Naive B cell (primary cell): ENCODE results near the gene THADA. TPM values are rescaled to one million over a fixed set of nuclear protein-coding genes. Genes with fewer than 3 reads are reported as not detected.

Experiments
- ATAC-seq, 2 donors: fragments of 150-1000 bp; cut with Tn5 transposase; 2 replicates each; pipeline ENCODE4 v1.10.0; 2021; ENCODE audit warnings: low read depth in 2 of 2, mild to moderate bottlenecking in 2 of 2, moderate library complexity in 2 of 2
- DNase-seq: peaks from one replicate; pipeline ENCODE4 v3.0.0; 2022
- H3K27ac Mint-ChIP-seq, 6 donors: one replicate each; pipeline ENCODE4 v1.8.0; 2020 to 2022; ENCODE audit warnings: mild to moderate bottlenecking in 6 of 6, mixed read lengths in 6 of 6, moderate library complexity in 5 of 6, inconsistent platforms in 2 of 6
- H3K27me3 Mint-ChIP-seq, 3 donors: one replicate each; pipeline ENCODE4 v1.8.0; 2021 to 2022; ENCODE audit warnings: mixed read lengths in 3 of 3, mild to moderate bottlenecking in 1 of 3
- H3K36me3 Mint-ChIP-seq, 2 donors: one replicate each; pipeline ENCODE4 v1.8.0; 2020 to 2022; ENCODE audit warnings: mixed read lengths in 2 of 2, inconsistent platforms in 1 of 2, mild to moderate bottlenecking in 1 of 2
- H3K4me1 Mint-ChIP-seq, 3 donors: one replicate each; pipeline ENCODE4 v1.8.0; 2020 to 2022; ENCODE audit warnings: mixed read lengths in 3 of 3, inconsistent platforms in 1 of 3, mild to moderate bottlenecking in 1 of 3, moderate library complexity in 1 of 3
- H3K4me3 Mint-ChIP-seq, 8 donors: one replicate each; pipeline ENCODE4 v1.8.0; 2020 to 2022; ENCODE audit warnings: mild to moderate bottlenecking in 8 of 8, mixed read lengths in 8 of 8, moderate library complexity in 8 of 8, inconsistent platforms in 2 of 8
- H3K9me3 Mint-ChIP-seq, 7 donors: one replicate each; pipeline ENCODE4 v1.8.0; 2020 to 2022; ENCODE audit warnings: mixed read lengths in 7 of 7, mild to moderate bottlenecking in 5 of 7, inconsistent platforms in 2 of 7, moderate library complexity in 1 of 7
- polyA plus RNA-seq, 6 donors: library from polyadenylated mRNA; unstranded; fragments of 300-500 nt; fragmentation: Illumina TruSeq; gene quantifications; one replicate each; pipeline ENCODE4 v1.2.3, GENCODE V29; 2021; ENCODE audit warnings: low read depth in 6 of 6

Gene THADA
- polyA plus RNA-seq, 6 donors from 2014 or later = 8.3 to 20.2 (median 13.0) TPM

DNA sequence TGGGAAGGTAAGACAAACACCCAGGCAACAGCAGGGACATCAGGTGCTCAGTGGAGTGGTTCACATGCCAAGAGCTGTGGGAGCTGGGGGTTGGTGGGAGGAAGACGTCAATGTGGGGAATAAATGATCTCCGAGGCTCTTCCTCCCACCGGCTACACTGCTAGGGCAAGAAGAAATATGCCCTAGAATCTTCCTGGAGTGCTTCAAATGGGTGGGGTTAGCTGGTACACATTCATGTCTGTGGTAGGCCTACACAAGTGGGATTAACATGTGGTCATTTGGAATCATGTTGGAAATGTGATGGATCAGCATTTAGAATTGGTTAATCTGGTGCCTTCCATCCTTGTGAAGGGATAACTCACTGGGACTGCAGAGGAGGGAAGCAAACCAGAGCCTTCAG is 357.0 kb downstream of the THADA start:
- no peak for DNase-seq

DNA sequence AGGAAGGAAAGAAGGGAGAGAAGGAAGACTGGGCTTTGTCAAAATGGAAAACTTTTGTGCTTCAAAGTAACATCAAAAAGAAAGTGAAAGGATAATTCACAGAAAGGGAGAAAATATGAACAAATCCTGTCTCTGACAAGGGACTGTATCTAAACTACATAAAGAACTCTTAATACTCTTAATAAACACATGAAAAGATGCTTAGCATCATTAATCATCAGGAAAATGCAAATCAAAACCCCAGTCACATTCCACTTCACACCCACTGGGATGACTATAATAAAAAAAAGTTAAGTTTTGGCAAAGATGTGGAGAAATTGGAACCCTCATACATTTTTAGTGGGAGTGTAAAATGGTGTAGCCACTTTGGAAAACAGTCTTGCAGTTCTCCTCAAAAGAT is 357.7 kb downstream of the THADA start:
- peak overlapping the region in 3 of 8 donors; percentile 50 to 86 (median 82) for H3K4me3 Mint-ChIP-seq
- no peaks in the 10 kb centered on the region for H3K36me3 Mint-ChIP-seq
- H3K4me1 Mint-ChIP-seq = peaks cover 38 to 74% (median 53%) of the 10 kb centered on the region in 3 donors
- DNase-seq (no peak), ATAC-seq (no peak)
- H3K9me3 Mint-ChIP-seq = no peaks in the 10 kb centered on the region
- H3K27ac Mint-ChIP-seq = peak overlapping the region in 4 of 6 donors; percentile 31 to 82 (median 63)
- no peaks in the 10 kb centered on the region for H3K27me3 Mint-ChIP-seq

More for the DNA sequence above, 357.0 kb downstream of the THADA start:
- H3K27me3 Mint-ChIP-seq = no peaks in the 10 kb centered on the region
- no peaks in the 10 kb centered on the region for H3K36me3 Mint-ChIP-seq
- H3K4me3 Mint-ChIP-seq = peak overlapping the region in 1 of 8 donors; percentile 75
- peaks cover 35 to 68% (median 46%) of the 10 kb centered on the region in 3 donors for H3K4me1 Mint-ChIP-seq
- no peak for ATAC-seq
- H3K9me3 Mint-ChIP-seq = no peaks in the 10 kb centered on the region
- peak overlapping the region in 4 of 6 donors; percentile 12 to 58 (median 36) for H3K27ac Mint-ChIP-seq

DNA sequence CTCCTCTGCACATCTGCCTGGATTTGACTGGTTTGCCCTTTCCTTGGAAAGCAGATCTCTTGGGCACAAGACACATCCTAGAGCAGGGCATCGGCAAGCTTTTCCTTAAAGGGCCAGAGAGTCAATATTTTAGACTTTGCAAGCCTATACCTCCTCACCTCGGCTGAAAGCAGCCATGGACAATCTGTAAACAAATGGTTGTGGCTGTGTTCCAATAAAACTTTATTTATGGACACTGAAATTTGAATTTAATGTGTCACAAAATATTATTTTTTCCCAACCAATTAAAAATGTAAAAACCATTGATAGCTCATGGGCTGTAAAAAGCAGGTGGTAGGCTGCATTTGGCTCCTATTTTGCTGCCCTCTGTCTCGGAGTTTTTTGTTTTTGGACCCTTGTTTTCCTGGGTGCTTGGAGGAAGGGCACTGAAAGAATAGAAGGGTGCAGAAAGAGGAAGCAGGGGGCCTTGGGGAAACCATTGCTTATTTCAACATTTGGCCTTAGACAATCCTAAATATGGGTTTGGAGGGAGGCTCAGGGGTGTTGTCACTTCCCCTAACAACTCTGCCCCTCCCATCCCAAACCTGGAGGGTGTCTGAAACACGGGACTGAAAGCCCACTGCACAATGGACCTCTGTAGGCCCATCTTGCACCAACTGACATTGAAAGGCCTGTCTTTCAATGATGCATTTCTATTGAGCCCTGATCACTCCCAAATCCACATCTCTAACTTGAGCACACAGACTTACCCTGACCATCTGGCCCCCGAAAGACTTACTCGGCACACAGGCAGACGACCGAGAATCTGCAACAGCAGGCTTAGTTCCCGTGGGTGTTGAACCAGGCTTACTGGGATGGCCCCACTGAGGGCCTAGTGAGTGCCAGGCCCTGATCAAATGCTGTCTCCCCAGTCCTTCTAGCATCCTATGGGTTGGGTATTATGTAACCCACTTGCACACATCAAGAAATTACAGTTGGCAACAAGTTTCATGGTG is 362.3 kb downstream of the THADA start:
- peaks cover 5 to 8% of the 10 kb centered on the region in 2 donors for H3K36me3 Mint-ChIP-seq
- no peaks in the 10 kb centered on the region for H3K27me3 Mint-ChIP-seq
- H3K27ac Mint-ChIP-seq = peak overlapping the region in 2 of 6 donors; percentile 80 to 88
- peaks cover 25 to 62% (median 52%) of the 10 kb centered on the region in 3 donors for H3K4me1 Mint-ChIP-seq
- peak overlapping the region; percentile 2 to 73 (median 36) for H3K4me3 Mint-ChIP-seq
- no peaks in the 10 kb centered on the region for H3K9me3 Mint-ChIP-seq
- DNase-seq (peak; percentile 15), ATAC-seq (peak; percentile 35 to 51)

GRCh38 chr2:43230951-43231827 is 364.6 kb downstream of the THADA start:
- DNase-seq = no peak

DNA sequence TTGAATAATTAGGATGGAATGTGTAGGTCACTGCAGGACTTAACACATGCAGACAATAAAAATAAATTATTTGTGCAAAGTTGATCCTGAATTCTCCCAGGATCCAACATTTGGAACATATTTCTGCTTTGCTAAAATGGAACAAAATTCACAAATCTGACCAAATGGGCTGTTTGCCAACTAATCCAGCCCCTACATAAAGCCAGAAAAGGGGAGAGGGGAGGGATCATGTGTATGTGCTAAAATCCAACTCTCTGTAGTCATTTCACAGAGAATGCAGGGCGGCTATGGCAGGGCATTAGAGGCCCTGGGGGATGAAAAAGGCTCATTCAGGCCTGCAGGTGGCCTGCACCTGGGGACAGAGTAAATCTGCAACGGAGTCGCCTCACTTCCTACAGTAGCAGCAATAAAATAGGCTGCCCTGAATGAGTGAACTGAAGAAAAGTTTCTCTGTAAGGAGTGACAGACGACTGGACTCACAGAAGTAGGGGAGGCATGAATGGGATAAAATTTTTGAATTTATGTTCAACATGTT is 365.4 kb downstream of the THADA start:
- Mint-ChIP-seq H3K4me1 (peaks cover 22 to 60% (median 53%) of the 10 kb centered on the region in 3 donors), H3K27ac (peak overlapping the region in 1 of 6 donors; percentile 60), H3K27me3 (no peaks in the 10 kb centered on the region), H3K9me3 (no peaks in the 10 kb centered on the region), H3K4me3 (no peak overlapping the region), H3K36me3 (peaks cover 5 to 8% of the 10 kb centered on the region in 2 donors)
- DNase-seq (no peak), ATAC-seq (no peak)

More at GRCh38 chr2:43230951-43231827, 364.6 kb downstream of the THADA start:
- Mint-ChIP-seq H3K4me3 (no peak overlapping the region), H3K27ac (peak overlapping the region in 4 of 6 donors; percentile 29 to 88 (median 46)), H3K27me3 (no peaks in the 10 kb centered on the region), H3K4me1 (peaks cover 22 to 62% (median 53%) of the 10 kb centered on the region in 3 donors), H3K36me3 (peaks cover 5 to 8% of the 10 kb centered on the region in 2 donors), H3K9me3 (no peaks in the 10 kb centered on the region)
- ATAC-seq = no peak

DNA sequence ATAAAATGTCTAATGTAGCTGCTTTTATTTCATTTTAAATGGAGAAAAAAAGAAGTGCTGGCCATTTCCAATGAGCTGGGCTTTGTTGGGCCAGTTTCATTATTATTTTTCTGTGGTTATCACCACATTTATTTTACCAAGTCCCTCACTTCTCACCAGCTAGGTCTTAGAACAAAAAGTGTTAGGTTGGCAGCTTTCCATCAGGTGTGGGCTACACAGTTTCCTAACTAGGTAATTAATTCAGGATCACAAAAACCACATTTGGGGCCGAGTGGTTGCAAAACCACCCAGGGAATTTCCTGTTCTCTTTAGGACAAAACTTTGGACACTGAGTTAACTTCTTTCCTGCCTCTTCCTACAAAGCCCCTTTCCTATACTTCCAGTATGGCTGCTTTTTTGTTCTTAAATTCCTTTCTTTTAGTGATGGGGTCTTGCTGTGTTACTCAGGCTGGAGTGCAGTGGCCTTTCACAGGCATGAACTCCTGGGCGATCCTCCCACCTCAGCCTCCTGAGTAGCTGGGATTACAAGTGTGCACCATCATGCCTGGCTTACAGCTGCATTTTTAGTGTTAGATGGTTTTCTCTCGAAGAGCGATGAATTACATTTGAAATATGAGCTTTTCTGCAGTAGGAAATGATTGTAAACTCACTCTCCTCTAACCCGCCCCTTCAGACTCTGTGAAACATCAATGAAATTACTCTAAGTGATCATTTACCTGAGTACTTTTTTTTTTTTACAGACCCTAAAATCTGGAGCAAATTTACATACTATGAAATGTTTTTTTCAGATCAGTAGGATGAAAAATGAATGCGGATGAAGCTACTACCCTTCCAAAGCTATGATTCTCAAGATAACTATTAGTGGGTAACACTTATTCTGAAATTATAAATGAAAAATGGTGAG is 366.8 kb downstream of the THADA start:
- H3K4me1 Mint-ChIP-seq = peaks cover 24 to 50% (median 49%) of the 10 kb centered on the region in 3 donors
- H3K9me3 Mint-ChIP-seq = peaks cover 0 to 3% (median 0%) of the 10 kb centered on the region in 7 donors

DNA sequence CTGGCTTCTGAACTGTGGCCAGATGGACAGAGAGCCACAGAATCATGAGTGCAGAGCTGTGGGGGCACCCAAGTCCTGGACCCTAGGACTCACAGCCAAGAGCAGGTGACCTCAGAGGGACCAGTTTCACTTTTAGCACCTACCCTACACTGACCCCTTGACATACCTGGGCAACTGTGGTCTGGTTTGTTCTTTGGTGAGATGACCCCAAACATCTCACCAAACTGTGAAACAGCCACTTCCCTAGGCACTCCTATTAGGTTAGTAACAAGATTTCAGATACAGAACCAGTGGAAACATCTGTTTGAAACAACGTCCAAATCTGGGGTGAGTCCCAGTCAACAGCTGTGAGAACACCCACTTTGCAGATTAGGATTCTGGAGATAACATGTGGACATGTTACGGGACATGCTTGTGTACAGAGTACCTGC is 367.5 kb downstream of the THADA start:
- peaks cover 0 to 3% (median 0%) of the 10 kb centered on the region in 7 donors for H3K9me3 Mint-ChIP-seq
- DNase-seq (peak; percentile 14), ATAC-seq (no peak)
- H3K36me3 Mint-ChIP-seq = peaks cover 14 to 18% of the 10 kb centered on the region in 2 donors
- peaks cover 24 to 46% (median 43%) of the 10 kb centered on the region in 3 donors for H3K4me1 Mint-ChIP-seq
- no peaks in the 10 kb centered on the region for H3K27me3 Mint-ChIP-seq
- peak overlapping the region; percentile 73 to 94 (median 92) for H3K4me3 Mint-ChIP-seq
- H3K27ac Mint-ChIP-seq = peak overlapping the region; percentile 88 to 98 (median 95)

More for the DNA sequence above, 366.8 kb downstream of the THADA start:
- H3K27me3 Mint-ChIP-seq = no peaks in the 10 kb centered on the region
- DNase-seq (no peak), ATAC-seq (no peak)
- peak overlapping the region in 7 of 8 donors; percentile 3 to 85 (median 58) for H3K4me3 Mint-ChIP-seq
- peak overlapping the region; percentile 5 to 97 (median 88) for H3K27ac Mint-ChIP-seq
- H3K36me3 Mint-ChIP-seq = peaks cover 8 to 14% of the 10 kb centered on the region in 2 donors

- Mint-ChIP-seq H3K36me3 (peaks cover 16 to 18% of the 10 kb centered on the region in 2 donors), H3K4me1 (peaks cover 25 to 41% (median 40%) of the 10 kb centered on the region in 3 donors), H3K27me3 (no peaks in the 10 kb centered on the region), H3K9me3 (peaks cover 0 to 3% (median 0%) of the 10 kb centered on the region in 7 donors), H3K4me3 (peak overlapping the region; percentile 73 to 94 (median 92)), H3K27ac (peak overlapping the region; percentile 88 to 98 (median 95))
- DNase-seq = no peak
- ATAC-seq = peak in 1 of 2 donors; percentile 5
These were observed 368.0 kb downstream of the THADA start for GRCh38 chr2:43227830-43228281.

- H3K4me1 Mint-ChIP-seq = peaks cover 29 to 46% (median 41%) of the 10 kb centered on the region in 3 donors
- H3K27ac Mint-ChIP-seq = peak overlapping the region; percentile 91 to 98 (median 96)
- DNase-seq (peak; percentile 66), ATAC-seq (peak; percentile 28 to 29)
- no peaks in the 10 kb centered on the region for H3K27me3 Mint-ChIP-seq
- H3K9me3 Mint-ChIP-seq = peaks cover 0 to 3% (median 0%) of the 10 kb centered on the region in 7 donors
- peaks cover 18% of the 10 kb centered on the region in 2 donors for H3K36me3 Mint-ChIP-seq
- H3K4me3 Mint-ChIP-seq = peak overlapping the region; percentile 73 to 99 (median 92)
These were observed 368.6 kb downstream of the THADA start for GRCh38 chr2:43226955-43227829.

- peak within 1 kb of the TSS; percentile 91 to 99 (median 96) for H3K27ac Mint-ChIP-seq
- peaks cover 0 to 3% (median 0%) of the 10 kb centered on the region in 7 donors for H3K9me3 Mint-ChIP-seq
- no peaks in the 10 kb centered on the region for H3K27me3 Mint-ChIP-seq
- H3K36me3 Mint-ChIP-seq = peaks cover 18 to 24% of the 10 kb centered on the region in 2 donors
- peak; percentile 71 to 73 for ATAC-seq
- DNase-seq = peak; percentile 98
- H3K4me3 Mint-ChIP-seq = peak within 1 kb of the TSS; percentile 73 to 99 (median 94)
- H3K4me1 Mint-ChIP-seq = peaks cover 35 to 53% (median 42%) of the 10 kb centered on the region in 3 donors
These were observed 369.3 kb downstream of the THADA start, which contains the start of gene ZFP36L2 for GRCh38 chr2:43226558-43226954. ZFP36L2 (minus strand) TSS chr2:43226606; CDS start chr2:43226315, 291 bp downstream.
